Heart left ventricle (tissue), 16 donors: ENCODE results near the gene SULF2. TPM values are rescaled to one million over a fixed set of nuclear protein-coding genes. Genes with fewer than 3 reads are reported as not detected.

ENCODE experiments used
- ATAC-seq, 4 donors: fragments of 200-7000 bp; cut with Tn5 transposase; one replicate each; pipeline ENCODE4 v1.9.1; 2020 to 2022; ENCODE audit warnings: moderate library complexity in 4 of 4, mild to moderate bottlenecking in 3 of 4, moderate number of reproducible peaks in 1 of 4
- DNase-seq, 5 donors: peaks; one replicate each; pipeline ENCODE4 v3.0.0-alpha.2; 2020
- H3K27ac ChIP-seq, 12 donors: fragments of 200-600 bp; sonication (generic) in 4 of 12; one replicate each; pipeline versions ENCODE4 v1.5.0 to v1.8.0; 2016 to 2022; ENCODE audit warnings: mild to moderate bottlenecking in 2 of 12
- H3K27me3 ChIP-seq, 9 donors: fragments of 200-600 bp; sonication (generic) in 2 of 9; one replicate each; pipeline versions ENCODE4 v1.5.1 to v1.8.0; 2016 to 2022; ENCODE audit warnings: mild to moderate bottlenecking in 3 of 9
- H3K36me3 ChIP-seq, 9 donors: fragments of 200-600 bp; sonication (generic) in 2 of 9; one replicate each; pipeline versions ENCODE4 v1.5.0 to v1.8.0; 2018 to 2022; ENCODE audit warnings: mild to moderate bottlenecking in 2 of 9
- H3K4me1 ChIP-seq, 12 donors: fragments of 200-600 bp; sonication (generic) in 4 of 12; one replicate each; pipeline versions ENCODE4 v1.5.0 to v1.8.0; 2016 to 2022; ENCODE audit warnings: mild to moderate bottlenecking in 3 of 12
- H3K4me3 ChIP-seq, 12 donors: fragments of 200-600 bp; sonication (generic) in 4 of 12; one replicate each; pipeline versions ENCODE4 v1.5.0 to v1.8.0; 2017 to 2022; ENCODE audit warnings: mild to moderate bottlenecking in 9 of 12, moderate library complexity in 4 of 12
- H3K9me3 ChIP-seq, 12 donors: fragments of 200-600 bp; sonication (generic) in 4 of 12; one replicate each; pipeline versions ENCODE4 v1.5.0 to v1.8.0; 2016 to 2022; ENCODE audit warnings: mild to moderate bottlenecking in 1 of 12
- POLR2A ChIP-seq, 2 donors: fragments of 450-650 bp; IDR thresholded peaks; one replicate each; pipeline ENCODE4 v1.6.1; 2017; ENCODE audit warnings: antibody characterized with exemption in 2 of 2, mild to moderate bottlenecking in 2 of 2, moderate library complexity in 2 of 2
- WGBS, 4 donors: extraction: QIAGEN DNeasy Blood & Tissue Kit in 2 of 4; methylation state at CpG; one replicate each; pipeline versions ENCODE4 v1.1.5 to v1.1.7; 2013 to 2018; 5-methylcytosine and 5-hydroxymethylcytosine counted together
- intact Hi-C, 10 donors: fragments of 100-400 bp; cut with DNase I; formaldehyde crosslinking; loops; one replicate each; pipeline versions ENCODE4 v1.11.1 to v1.14.2; 2022
- polyA plus RNA-seq, 2 donors: library from polyadenylated mRNA; stranded (reverse); fragments of 200-250 nt; gene quantifications; one replicate each; pipeline ENCODE4 v1.2.3, GENCODE V29; 2013
- total RNA-seq, 9 donors: library from RNA; depleted of rRNA in 2 of 9; stranded (reverse); fragments of >200 nt in 2 of 9; fragmentation: NEBNext Ultra II Directional in 3 of 9; extraction: Animal tissue kit (Norgen Biotek cat#: 25700) in 3 of 9; gene quantifications; one replicate each; pipeline versions ENCODE4 v1.1.0 to v1.2.4, GENCODE V29; 2016 to 2023
- TF ChIP-seq, protein P1 (sequence below), 12 donors: fragments of 200-600 bp; sonication (generic) in 4 of 12; IDR thresholded peaks; one replicate each; pipeline versions ENCODE4 v1.5.0 to v1.8.0; 2018 to 2022; ENCODE audit warnings: antibody characterized with exemption in 12 of 12, mild to moderate bottlenecking in 5 of 12
- donor health status: ischemic (EF 13 %, LVEDD 7.1; RV severe dilation, severe dysfunction).
- donor health status: healthy with polysubstance abuse.
- donor health status: DM: no; HTN: yes; CAD: no.
- donor health status: DM: no; HTN: no; CAD: no.
- donor health status: ischemic (EF 25% LVEDD 6.9; RV normal size, moderate dysfunction).
- donor health status: ischemic (EF 25% LVEDD 5.7; RV mildly dilated, moderate dysfunction).
- donor health status: healthy.
- donor health status: DM: yes; HTN: yes; CAD: no.
- donor health status: ischemic (EF 35%, LVEDD 5.7; RV mildly dilated, moderate dysfunction).
- donor health status: nonischemic (EF 11% LVEDD 7.7; RV severe dilation, severe dysfunction).
- donor health status: DM: yes; HTN: yes; CAD: no.
- donor health status: PGD.
- donor health status: ischemic (EF 29% LVEDD 5.4; RV normal size, mild dysfunction).
- donor health status: nonischemic (EF 23%, LVEDD 6.1; RV moderate dilation, normal function).

Gene SULF2
- total and polyA plus RNA-seq, 11 donors = 16.7 to 51.5 (median 28.5) TPM

DNA sequence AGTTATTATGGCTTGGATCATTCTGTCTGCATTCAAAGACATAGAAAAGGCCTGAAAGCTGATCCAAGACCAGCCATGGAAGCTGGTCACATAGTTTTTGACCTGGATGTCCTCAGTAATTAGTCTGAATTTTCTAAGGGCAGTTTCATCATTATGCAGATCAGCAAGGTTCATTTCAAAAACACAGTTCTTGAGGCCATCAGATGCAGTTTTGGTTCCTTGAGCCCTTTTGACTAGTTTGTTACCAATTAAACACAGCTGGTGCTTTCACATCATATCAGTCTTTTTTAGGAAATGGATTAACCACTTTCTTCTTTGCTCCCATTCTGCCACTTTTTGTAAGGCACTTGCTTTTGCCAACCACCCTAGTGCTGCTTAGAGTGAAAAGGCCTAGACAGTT lies 154.2 kb downstream of the SULF2 start:
- Histone ChIP-seq H3K27me3 (no peaks in the 10 kb centered on the region), H3K4me1 (peaks cover 0 to 6% (median 0%) of the 10 kb centered on the region in 12 donors), H3K9me3 (no peaks in the 10 kb centered on the region), H3K27ac (no peak overlapping the region), H3K4me3 (no peak overlapping the region), H3K36me3 (peaks cover 0 to 94% (median 81%) of the 10 kb centered on the region in 9 donors)
- intact Hi-C loops = loop anchor here in 1 of 10 donors (10.0 kb wide), 1 partner anchor 876 kb away; no protein-coding TSS in a partner anchor
- DNase-seq (no peak), ATAC-seq (no peak)
- TF ChIP-seq POLR2A (IDR thresholded peaks at IDR 0.05) = no peak
- TF ChIP-seq, protein P1, sequence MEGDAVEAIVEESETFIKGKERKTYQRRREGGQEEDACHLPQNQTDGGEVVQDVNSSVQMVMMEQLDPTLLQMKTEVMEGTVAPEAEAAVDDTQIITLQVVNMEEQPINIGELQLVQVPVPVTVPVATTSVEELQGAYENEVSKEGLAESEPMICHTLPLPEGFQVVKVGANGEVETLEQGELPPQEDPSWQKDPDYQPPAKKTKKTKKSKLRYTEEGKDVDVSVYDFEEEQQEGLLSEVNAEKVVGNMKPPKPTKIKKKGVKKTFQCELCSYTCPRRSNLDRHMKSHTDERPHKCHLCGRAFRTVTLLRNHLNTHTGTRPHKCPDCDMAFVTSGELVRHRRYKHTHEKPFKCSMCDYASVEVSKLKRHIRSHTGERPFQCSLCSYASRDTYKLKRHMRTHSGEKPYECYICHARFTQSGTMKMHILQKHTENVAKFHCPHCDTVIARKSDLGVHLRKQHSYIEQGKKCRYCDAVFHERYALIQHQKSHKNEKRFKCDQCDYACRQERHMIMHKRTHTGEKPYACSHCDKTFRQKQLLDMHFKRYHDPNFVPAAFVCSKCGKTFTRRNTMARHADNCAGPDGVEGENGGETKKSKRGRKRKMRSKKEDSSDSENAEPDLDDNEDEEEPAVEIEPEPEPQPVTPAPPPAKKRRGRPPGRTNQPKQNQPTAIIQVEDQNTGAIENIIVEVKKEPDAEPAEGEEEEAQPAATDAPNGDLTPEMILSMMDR (IDR thresholded peaks at IDR 0.05) = no peak

DNA sequence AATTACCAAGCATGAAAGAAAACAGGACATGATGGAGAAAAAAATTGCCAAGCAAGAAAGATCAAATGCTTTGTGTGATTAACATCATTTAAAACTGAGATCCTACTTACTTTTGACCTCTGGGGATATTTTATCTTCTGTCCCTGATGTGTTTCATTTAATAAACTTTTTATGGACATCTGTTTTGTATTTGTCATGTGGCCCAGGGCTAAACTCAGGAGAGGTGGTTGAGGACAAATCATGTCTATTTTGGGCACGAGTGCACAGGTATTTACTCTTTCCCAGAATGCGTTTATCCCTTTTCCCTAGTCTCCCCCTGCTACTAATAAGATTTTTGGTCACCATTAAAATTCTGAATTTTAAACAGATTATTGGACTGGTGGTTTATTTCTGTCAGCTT lies 155.4 kb downstream of the SULF2 start:
- no peak for DNase-seq
- 57 to 71% (median 65%) methylated on average over 2 of the region's 2 CpGs for WGBS, 4 donors
- intact Hi-C loops = loop anchor here in 7 of 10 donors (5.0 to 10.0 kb wide), 4 partner anchors 355 to 885 kb away; no protein-coding TSS in a partner anchor
- H3K9me3 ChIP-seq = no peaks in the 10 kb centered on the region
- H3K4me1 ChIP-seq = peaks cover 0 to 6% (median 0%) of the 10 kb centered on the region in 12 donors
- ATAC-seq = no peak
- no peak overlapping the region for H3K27ac ChIP-seq
- H3K4me3 ChIP-seq = no peak overlapping the region
- TF ChIP-seq, protein P1 (IDR thresholded peaks at IDR 0.05) = no peak
- no peak for TF ChIP-seq POLR2A (IDR thresholded peaks at IDR 0.05)
- no peaks in the 10 kb centered on the region for H3K27me3 ChIP-seq
- peaks cover 0 to 94% (median 79%) of the 10 kb centered on the region in 9 donors for H3K36me3 ChIP-seq

DNA sequence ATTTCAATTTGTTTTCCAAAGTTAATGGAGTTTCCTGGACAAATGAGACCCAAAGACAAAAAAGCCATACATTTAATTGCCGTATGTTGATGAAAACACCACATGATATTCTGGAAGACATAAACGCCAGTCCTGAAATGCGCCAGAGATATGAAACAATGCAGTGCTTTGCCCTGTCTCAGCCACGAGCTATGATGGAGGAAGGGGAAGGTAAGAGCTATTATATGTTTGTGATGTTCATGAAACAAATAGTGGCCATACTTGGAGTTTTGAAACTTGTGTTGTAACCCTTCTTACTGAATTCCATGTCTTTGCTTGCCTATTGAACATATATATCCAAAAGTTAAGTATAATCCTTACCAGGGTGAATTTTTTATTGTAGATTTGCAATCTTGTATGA lies 157.7 kb downstream of the SULF2 start:
- no peaks in the 10 kb centered on the region for H3K4me1 ChIP-seq
- no peak overlapping the region for H3K27ac ChIP-seq
- ATAC-seq (no peak), DNase-seq (no peak)
- 75 to 90% (median 88%) methylated on average over 4 of the region's 4 CpGs for WGBS, 4 donors
- TF ChIP-seq POLR2A (IDR thresholded peaks at IDR 0.05) = no peak
- TF ChIP-seq, protein P1 (IDR thresholded peaks at IDR 0.05) = no peak
- intact Hi-C loops = loop anchor here in 6 of 10 donors (5.0 to 10.0 kb wide), 4 partner anchors 353 to 883 kb away; no protein-coding TSS in a partner anchor
- H3K9me3 ChIP-seq = no peaks in the 10 kb centered on the region
- peaks cover 0 to 96% (median 84%) of the 10 kb centered on the region in 9 donors for H3K36me3 ChIP-seq
- no peaks in the 10 kb centered on the region for H3K27me3 ChIP-seq
- H3K4me3 ChIP-seq = no peak overlapping the region

DNA sequence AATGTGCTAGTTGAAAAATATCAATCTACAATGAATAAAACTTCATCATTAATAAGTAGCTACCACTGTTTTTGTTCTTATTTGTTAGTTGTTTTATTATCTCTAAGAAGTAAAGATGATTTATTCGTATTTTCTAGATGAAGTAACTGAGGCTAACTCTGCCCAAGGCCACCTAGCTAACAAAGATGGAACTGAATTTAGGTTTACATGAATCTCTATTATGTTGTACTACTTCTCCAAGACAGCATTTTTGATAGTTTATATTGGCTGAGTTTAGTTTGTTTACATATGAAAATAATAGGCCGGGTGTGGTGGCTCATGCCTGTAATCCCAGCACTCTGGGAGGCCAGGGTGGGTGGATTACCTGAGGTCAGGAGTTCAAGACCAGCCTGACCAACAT lies 162.1 kb downstream of the SULF2 start:
- 87 to 93% (median 89%) methylated on average over 2 of the region's 2 CpGs for WGBS, 4 donors
- TF ChIP-seq POLR2A (IDR thresholded peaks at IDR 0.05) = no peak
- TF ChIP-seq, protein P1 (IDR thresholded peaks at IDR 0.05) = no peak
- DNase-seq (no peak), ATAC-seq (no peak)
- Histone ChIP-seq H3K9me3 (no peaks in the 10 kb centered on the region), H3K4me3 (no peak overlapping the region), H3K27me3 (no peaks in the 10 kb centered on the region), H3K27ac (no peak overlapping the region), H3K4me1 (peaks cover 0 to 13% (median 11%) of the 10 kb centered on the region in 12 donors), H3K36me3 (peaks cover 0 to 65% (median 58%) of the 10 kb centered on the region in 9 donors)
- intact Hi-C loops = loop anchor here (5.0 to 10.0 kb wide), 13 partner anchors 121 to 878 kb away; partner anchors contain the start of gene NCOA3 (in 4 of the 10)
